ENCODE measurements around the gene OR2L3.

DNA sequence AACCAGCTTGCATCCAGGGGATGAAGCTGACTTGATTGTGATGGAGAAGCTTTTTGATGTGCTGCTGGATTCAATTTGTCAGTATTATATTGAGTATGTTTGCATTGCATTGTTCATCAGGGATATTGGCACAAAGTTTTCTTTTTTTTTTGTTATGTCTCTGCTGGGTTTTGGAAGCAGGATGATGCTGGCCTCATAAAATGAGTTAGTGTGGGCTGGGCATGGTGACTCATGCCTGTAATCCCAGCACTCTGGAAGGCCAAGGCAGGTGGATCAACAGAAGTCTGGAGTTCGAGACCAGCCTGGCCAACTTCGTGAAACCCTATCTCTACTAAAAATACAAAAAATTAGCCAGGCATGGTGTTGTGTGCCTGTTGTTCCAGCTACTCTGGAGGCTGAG lies 8.6 kb downstream of the OR2L3 start:
- TF ChIP-seq, protein P1, sequence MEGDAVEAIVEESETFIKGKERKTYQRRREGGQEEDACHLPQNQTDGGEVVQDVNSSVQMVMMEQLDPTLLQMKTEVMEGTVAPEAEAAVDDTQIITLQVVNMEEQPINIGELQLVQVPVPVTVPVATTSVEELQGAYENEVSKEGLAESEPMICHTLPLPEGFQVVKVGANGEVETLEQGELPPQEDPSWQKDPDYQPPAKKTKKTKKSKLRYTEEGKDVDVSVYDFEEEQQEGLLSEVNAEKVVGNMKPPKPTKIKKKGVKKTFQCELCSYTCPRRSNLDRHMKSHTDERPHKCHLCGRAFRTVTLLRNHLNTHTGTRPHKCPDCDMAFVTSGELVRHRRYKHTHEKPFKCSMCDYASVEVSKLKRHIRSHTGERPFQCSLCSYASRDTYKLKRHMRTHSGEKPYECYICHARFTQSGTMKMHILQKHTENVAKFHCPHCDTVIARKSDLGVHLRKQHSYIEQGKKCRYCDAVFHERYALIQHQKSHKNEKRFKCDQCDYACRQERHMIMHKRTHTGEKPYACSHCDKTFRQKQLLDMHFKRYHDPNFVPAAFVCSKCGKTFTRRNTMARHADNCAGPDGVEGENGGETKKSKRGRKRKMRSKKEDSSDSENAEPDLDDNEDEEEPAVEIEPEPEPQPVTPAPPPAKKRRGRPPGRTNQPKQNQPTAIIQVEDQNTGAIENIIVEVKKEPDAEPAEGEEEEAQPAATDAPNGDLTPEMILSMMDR (conservative IDR thresholded peaks at IDR 0.05; ENCODE audit: low read depth, low read length), result no peak
- TF ChIP-seq RAD21 (IDR thresholded peaks at IDR 0.05; ENCODE audit: low read length) (no peak), POLR2A (IDR thresholded peaks at IDR 0.05; ENCODE audit: low read depth, low read length) (no peak), MAFK (IDR thresholded peaks at IDR 0.05; ENCODE audit: low read depth, low read length) (no peak)

Measured in IMR-90 (cell line).